Activated gamma-delta T cell treated with anti-CD3 and anti-CD28 coated beads, Interleukin-2, amount 50 U/mL, for 16 hours (primary cell): Measurements from ENCODE around the gene DENND5A.
"Not testable (repeated sequence)": the region's sequence is repeated elsewhere in the genome, so short reads cannot be mapped to it uniquely, and the experiment has no call there.

Experiments used
- DNase-seq: peaks from one replicate; pipeline ENCODE4 v3.0.0-alpha.2; 2020; ENCODE audit warnings: low read depth

Gene DENND5A

GRCh38 chr11:9210922-9211320, 54.2 kb downstream of the DENND5A start:
- no peak for DNase-seq

DNA sequence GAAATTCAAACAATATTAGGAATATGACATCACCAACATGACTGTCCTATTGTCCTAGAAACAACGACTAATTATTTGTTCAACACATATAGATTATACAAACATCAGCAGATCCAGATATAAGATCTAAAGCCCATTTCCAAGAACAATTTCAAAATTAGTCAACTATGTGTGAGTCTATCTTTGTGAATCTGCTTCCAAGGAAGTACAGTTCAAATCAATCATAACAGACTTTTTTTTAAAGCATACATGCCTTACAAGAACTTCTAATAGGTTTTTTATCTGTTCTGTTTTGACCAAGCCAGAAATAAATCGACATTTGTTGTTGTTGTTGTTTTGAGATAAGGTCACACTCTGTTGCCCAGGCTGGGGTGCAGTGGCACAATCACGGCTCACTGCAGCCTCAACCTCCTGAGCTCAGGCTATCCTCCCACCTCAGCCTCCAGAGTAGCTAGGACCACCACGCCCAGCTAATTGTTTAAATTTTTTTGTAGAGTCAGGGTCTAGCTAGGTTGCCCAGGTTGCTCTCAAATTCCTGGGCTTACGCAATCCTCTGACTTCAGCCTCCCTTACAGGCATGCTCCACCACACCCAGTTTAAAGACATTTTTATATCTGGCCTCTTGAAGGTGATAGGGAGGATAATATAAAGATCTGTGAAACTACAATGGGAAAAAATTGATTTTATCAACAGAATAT, 54.8 kb downstream of the DENND5A start:
- no peak for DNase-seq

- DNase-seq = not testable (repeated sequence)
Measured at GRCh38 chr11:9209604-9210003, 55.5 kb downstream of the DENND5A start.

GRCh38 chr11:9208726-9209501, 56.2 kb downstream of the DENND5A start:
- no peak for DNase-seq

DNA sequence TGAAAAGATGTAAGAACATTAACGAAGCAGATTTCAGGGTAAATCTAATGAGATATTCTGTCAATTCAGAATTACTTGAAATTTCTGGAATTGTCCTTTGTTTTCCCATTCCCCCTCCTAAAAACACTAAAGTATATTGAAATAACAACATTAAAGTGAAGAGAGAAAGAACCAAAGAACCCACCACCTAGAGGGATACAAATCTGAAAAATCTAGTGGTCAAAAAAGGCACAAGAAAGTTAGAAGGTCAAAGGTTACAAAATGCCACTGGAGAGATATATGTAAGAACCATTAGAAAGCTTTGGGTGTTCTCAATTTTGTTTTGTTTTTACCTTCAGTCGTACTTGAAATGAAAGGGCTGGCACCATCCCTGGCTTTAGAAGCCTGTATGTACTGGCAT, 57.9 kb downstream of the DENND5A start:
- DNase-seq = no peak

GRCh38 chr11:9206496-9206895, 58.7 kb downstream of the DENND5A start:
- no peak for DNase-seq

DNA sequence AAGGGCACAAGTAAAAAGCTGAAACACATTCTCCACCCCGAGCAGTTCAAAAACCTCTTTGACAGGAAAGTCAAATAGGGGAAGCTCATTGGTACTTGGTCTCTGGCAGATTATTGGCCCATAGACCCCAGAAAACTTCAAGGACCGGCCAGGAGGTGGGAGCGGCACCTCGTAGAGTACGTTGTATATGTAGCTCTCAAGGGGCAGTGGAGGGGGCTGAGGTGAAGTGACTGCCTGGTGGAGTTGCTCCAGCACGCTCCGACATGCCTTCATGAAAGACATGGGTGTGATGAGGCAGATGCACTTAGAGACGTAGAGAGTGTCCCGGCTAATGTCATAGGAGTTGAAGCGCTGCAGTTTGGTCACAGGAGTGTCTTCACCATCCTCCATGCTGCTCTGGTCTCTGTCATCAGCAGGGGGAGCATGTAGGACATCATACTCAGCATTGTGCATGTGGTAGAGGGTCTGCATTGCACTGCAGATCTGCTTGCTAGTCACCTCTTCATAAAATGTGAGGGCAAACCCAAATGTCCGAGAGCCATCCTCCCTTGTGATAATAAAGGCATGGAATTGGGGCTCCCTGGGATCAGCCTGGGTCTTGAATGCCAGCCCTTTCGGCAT, 61.3 kb downstream of the DENND5A start:
- DNase-seq = no peak

DNA sequence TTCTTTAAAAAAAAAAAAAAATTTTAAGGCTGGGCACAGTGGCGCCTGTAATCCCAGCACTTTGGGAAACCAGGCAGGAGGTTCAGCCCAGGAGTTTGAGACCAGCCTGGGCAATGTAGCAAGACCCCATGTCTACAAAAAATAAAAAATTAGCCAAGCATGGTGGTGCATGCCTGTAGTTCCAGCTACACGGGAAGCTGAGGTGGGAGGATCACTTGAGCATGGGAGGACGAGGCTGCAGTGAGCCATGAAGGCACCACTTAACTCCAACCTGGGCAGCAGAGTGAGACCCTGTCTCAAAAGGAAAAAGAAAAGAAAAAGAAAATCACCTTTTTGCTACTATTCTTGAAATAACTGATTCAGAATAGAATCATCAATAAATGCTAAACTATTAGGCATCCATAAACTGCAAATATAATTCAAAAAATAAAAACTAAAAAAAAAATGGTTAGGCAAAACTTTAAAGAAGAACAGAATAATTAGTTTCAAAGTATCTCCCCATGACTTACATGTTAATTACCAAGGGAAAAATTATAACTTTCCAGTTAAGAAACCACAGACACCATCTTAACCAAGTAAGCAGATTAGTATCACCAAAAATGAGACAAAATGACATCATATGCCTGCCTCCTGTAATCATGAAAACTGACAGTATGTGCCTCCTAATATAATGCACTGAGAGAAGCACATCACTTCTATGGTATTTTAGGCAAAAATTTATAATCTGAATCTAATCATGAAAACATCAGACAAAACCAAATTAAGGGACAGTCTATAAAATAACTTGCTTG, 63.6 kb downstream of the DENND5A start:
- no peak for DNase-seq

DNA sequence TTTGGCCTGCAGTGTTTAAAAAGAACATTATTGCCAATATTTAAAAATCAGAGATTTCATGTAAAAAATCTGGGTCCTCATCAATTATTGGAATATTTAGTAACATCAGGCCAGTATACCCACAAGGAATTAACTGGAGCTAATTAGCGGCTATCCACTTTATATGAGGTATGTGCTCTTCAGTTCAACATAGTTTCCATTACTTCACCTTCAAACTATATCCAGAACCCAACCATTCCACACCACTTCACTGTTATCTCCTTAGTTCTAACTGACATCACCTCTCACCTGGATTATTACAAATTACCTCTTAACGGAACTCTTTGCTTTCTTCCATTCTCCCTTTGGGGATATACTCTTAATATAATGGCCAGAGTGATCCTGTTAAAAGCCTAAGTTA, 64.7 kb downstream of the DENND5A start:
- DNase-seq = no peak

- no peak for DNase-seq
Measured at GRCh38 chr11:9193316-9193715, 71.8 kb downstream of the DENND5A start.

DNA sequence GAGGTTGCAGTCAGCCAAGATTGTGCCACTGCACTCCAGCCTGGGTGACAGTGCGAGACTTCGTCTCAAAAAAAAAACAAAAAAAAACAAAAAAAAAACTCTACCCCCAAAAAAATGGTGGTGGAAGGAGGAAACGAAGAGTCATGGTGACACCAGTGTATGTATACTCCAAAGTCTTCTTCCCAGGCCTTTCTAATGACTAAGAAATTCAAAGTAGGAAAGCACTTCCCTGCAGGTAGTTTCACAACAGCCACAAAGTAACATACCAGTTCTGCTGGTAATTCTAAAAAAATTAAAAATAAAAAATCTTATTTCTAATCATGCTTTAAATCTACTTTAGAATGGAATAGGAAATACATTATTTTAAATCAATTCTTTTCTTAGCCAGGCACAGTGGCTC, 72.6 kb downstream of the DENND5A start:
- DNase-seq = no peak

GRCh38 chr11:9190326-9191016, 74.7 kb downstream of the DENND5A start:
- DNase-seq = not testable (repeated sequence)

- not testable (repeated sequence) for DNase-seq
Measured at GRCh38 chr11:9188860-9189259, 76.3 kb downstream of the DENND5A start.

DNA sequence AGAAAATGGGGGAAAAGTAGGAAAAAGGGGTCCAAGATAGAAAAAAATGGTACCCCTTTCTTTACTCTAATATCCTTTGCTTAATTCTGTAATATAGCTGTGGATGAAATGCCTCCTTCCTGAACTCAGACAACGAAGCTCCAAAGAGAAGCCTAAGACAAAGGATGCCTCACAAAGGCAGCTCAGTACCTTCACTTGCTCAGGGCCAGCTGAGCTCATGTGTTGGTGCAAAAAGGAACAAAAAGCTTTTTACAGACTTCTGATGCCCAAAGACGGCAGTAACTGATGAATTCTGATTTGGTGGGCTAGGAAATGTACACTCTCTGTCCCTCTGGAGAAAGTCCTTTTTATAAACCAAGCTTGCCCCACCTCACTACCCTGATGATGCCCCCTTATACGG, 77.5 kb downstream of the DENND5A start:
- no peak for DNase-seq

GRCh38 chr11:9184516-9184915, 80.6 kb downstream of the DENND5A start:
- DNase-seq = no peak

GRCh38 chr11:9182180-9182871, 82.8 kb downstream of the DENND5A start:
- DNase-seq = no peak

- no peak for DNase-seq
Measured at GRCh38 chr11:9180784-9181183, 84.4 kb downstream of the DENND5A start.

GRCh38 chr11:9179141-9179540, 86.0 kb downstream of the DENND5A start:
- no peak for DNase-seq

DNA sequence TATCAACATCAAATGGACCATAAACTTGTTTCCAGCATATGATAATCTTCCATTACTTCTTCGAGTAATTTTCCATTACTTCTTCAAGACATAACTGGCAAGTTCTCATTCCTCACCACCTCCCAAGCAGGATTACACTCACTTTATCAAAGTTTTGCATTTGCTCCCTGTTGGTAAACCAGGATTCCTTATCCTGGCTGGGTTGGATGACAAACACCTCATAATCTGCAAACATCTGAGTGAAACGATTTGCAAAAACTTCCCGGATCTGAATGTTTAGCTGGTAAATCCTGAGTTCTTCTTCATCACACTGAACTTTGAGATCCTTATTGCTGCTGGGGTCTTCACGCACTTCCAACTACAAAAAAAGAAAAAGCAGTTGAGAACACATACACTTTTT, 86.4 kb downstream of the DENND5A start:
- no peak for DNase-seq

DNA sequence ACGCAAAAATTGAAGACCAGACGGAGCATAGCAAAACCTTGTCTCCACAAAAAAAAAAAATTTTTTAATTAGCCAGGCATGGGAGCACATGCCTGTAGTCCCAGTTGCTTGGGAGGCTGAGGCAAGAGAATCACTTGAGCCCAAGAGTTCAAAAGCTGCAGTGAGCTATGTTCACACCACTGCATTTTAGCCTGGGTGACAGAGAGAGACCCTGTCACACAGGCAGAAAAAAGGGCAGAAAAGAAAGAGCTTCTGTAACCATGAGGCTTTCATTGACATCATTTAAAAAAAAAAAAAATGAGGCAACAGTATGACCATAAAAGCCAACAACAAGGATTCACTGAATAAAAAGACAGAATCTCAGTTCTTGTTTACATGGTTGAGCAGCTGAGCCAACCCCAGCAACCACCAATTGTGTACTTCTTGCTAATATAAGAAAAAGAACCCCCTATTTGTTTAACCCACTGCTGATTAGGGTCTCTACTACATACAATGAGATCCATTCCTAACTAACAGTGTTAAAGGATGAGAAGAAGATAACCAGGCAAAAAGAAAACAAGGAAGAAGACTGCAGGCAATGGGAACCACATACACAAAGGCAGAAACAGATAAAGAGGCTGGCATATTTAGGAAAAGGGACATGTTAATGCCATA, 87.6 kb downstream of the DENND5A start:
- DNase-seq = no peak

- DNase-seq = no peak
Measured at GRCh38 chr11:9176550-9176949, 88.6 kb downstream of the DENND5A start.
